Central memory CD4-positive, alpha-beta T cell (primary cell): ENCODE data around the gene SHROOM3.

Experiments used
- DNase-seq: peaks from one replicate; pipeline ENCODE4 v3.0.0; 2022

SHROOM3 gene

GRCh38 chr4:76571274-76571673 is 136.2 kb downstream of the SHROOM3 start:
- no peak for DNase-seq

- no peak for DNase-seq
Measured at GRCh38 chr4:76572224-76572623, 137.2 kb downstream of the SHROOM3 start.

- no peak for DNase-seq
Measured at GRCh38 chr4:76576824-76577223, 141.8 kb downstream of the SHROOM3 start.

GRCh38 chr4:76578002-76578560 is 143.1 kb downstream of the SHROOM3 start:
- DNase-seq, result no peak

GRCh38 chr4:76579596-76580375 is 144.8 kb downstream of the SHROOM3 start:
- DNase-seq, result no peak

GRCh38 chr4:76581077-76581962 is 146.3 kb downstream of the SHROOM3 start:
- no peak for DNase-seq

GRCh38 chr4:76582074-76582816 is 147.2 kb downstream of the SHROOM3 start:
- DNase-seq, result no peak

GRCh38 chr4:76582817-76583087 is 147.7 kb downstream of the SHROOM3 start:
- no peak for DNase-seq

- DNase-seq, result no peak
Measured at GRCh38 chr4:76584241-76585152, 149.5 kb downstream of the SHROOM3 start.

- DNase-seq, result no peak
Measured at GRCh38 chr4:76585272-76585671, 150.2 kb downstream of the SHROOM3 start.

- no peak for DNase-seq
Measured at GRCh38 chr4:76585897-76586360, 150.9 kb downstream of the SHROOM3 start.

- no peak for DNase-seq
Measured at GRCh38 chr4:76588274-76588673, 153.2 kb downstream of the SHROOM3 start.

GRCh38 chr4:76589402-76589801 is 154.4 kb downstream of the SHROOM3 start:
- no peak for DNase-seq

- no peak for DNase-seq
Measured at GRCh38 chr4:76589872-76590797, 155.1 kb downstream of the SHROOM3 start.

GRCh38 chr4:76590798-76591281 is 155.8 kb downstream of the SHROOM3 start:
- no peak for DNase-seq

GRCh38 chr4:76591992-76592391 is 157.0 kb downstream of the SHROOM3 start:
- no peak for DNase-seq

- DNase-seq, result no peak
Measured at GRCh38 chr4:76592460-76592859, 157.4 kb downstream of the SHROOM3 start.

GRCh38 chr4:76594173-76594572 is 159.1 kb downstream of the SHROOM3 start:
- no peak for DNase-seq

- no peak for DNase-seq
Measured at GRCh38 chr4:76595435-76595834, 160.4 kb downstream of the SHROOM3 start.

- no peak for DNase-seq
Measured at GRCh38 chr4:76596713-76597112, 161.7 kb downstream of the SHROOM3 start.
